HEK293T (cell line): Measurements from ENCODE around the gene MSRB3.
"Not testable (repeated sequence)": the region's sequence is repeated elsewhere in the genome, so short reads cannot be mapped to it uniquely, and the experiment has no call there.

Experiments used
- ARNT ChIP-seq: fragments of 450-650 bp; IDR thresholded peaks from 2 replicates; pipeline ENCODE4 v1.6.1; 2017; ENCODE audit warnings: mild to moderate bottlenecking
- BHLHE40 ChIP-seq: fragments of 450-650 bp; IDR thresholded peaks from 2 replicates; pipeline ENCODE4 v1.6.1; 2016; ENCODE audit warnings: mild to moderate bottlenecking, moderate library complexity, borderline replicate concordance
- FOXA1 ChIP-seq: fragments of 450-650 bp; IDR thresholded peaks from 2 replicates; pipeline ENCODE4 v1.6.1; 2016; ENCODE audit warnings: mild to moderate bottlenecking
- FOXK2 ChIP-seq: fragments of 450-650 bp; IDR thresholded peaks from 2 replicates; pipeline ENCODE4 v1.6.1; 2016; ENCODE audit warnings: mild to moderate bottlenecking
- FOXM1 ChIP-seq: fragments of 450-650 bp; IDR thresholded peaks from 2 replicates; pipeline ENCODE4 v1.6.1; 2017; ENCODE audit warnings: mild to moderate bottlenecking, borderline replicate concordance
- NFRKB ChIP-seq: fragments of 450-650 bp; IDR thresholded peaks from 2 replicates; pipeline ENCODE4 v1.6.1; 2016; ENCODE audit warnings: mild to moderate bottlenecking, moderate library complexity
- SUZ12 ChIP-seq: fragments of 450-650 bp; IDR thresholded peaks from 2 replicates; pipeline ENCODE4 v1.6.1; 2016; ENCODE audit warnings: mild to moderate bottlenecking
- TARDBP ChIP-seq: fragments of 450-650 bp; IDR thresholded peaks from 2 replicates; pipeline ENCODE4 v1.6.1; 2016
- ZNF384 ChIP-seq: fragments of 450-650 bp; IDR thresholded peaks from 2 replicates; pipeline ENCODE4 v1.6.1; 2016

DNA sequence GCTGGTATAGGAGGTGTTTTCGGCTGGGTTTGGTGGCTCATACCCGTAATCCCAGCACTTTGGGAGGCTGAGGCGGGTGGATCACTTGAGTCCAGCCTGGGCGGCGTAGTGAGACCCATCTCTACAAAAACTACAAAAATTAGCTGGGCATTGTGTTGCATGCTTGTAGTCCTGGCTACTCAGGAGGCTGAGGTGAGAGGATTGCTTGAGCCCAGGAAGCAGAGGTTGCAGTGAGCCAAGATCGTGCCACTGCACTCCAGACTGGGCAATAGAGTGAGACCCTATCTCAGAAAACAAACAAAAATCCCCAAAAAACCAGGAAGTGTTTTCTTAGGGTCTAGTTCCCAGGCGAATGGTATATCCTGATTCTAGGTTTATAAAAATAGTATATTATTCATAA, 7.0 kb downstream of the MSRB3 start:
- TF ChIP-seq FOXM1, TARDBP, FOXK2, SUZ12, NFRKB, ARNT, FOXA1, ZNF384, BHLHE40: not testable (repeated sequence)
